Measurements from ENCODE around the gene NDUFB3. TPM values are rescaled to one million over a fixed set of nuclear protein-coding genes. Genes with fewer than 3 reads are reported as not detected.

The NDUFB3 gene
- total RNA-seq, 2 donors from 2014 or later: 152 to 238 TPM

GRCh38 chr2:201118961-201119854 lies 47.4 kb downstream of the NDUFB3 start:
- Histone ChIP-seq H3K9me3 (no peaks in the 10 kb centered on the region), H3K36me3 (peaks cover 13% of the 10 kb centered on the region), H3K4me1 (peaks cover 0 to 48% of the 10 kb centered on the region in 2 donors), H3K4me3 (peak overlapping the region; percentile 79 to 96), H3K27me3 (no peaks in the 10 kb centered on the region), H3K27ac (peak overlapping the region; percentile 99 to 100)
- no peak for DNase-seq (ENCODE audit: low spot score)
- TF ChIP-seq, protein P1, sequence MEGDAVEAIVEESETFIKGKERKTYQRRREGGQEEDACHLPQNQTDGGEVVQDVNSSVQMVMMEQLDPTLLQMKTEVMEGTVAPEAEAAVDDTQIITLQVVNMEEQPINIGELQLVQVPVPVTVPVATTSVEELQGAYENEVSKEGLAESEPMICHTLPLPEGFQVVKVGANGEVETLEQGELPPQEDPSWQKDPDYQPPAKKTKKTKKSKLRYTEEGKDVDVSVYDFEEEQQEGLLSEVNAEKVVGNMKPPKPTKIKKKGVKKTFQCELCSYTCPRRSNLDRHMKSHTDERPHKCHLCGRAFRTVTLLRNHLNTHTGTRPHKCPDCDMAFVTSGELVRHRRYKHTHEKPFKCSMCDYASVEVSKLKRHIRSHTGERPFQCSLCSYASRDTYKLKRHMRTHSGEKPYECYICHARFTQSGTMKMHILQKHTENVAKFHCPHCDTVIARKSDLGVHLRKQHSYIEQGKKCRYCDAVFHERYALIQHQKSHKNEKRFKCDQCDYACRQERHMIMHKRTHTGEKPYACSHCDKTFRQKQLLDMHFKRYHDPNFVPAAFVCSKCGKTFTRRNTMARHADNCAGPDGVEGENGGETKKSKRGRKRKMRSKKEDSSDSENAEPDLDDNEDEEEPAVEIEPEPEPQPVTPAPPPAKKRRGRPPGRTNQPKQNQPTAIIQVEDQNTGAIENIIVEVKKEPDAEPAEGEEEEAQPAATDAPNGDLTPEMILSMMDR (IDR thresholded peaks at IDR 0.05): no peak

GRCh38 chr2:201122276-201122675 lies 50.5 kb downstream of the NDUFB3 start:
- Histone ChIP-seq H3K4me3 (peak overlapping the region; percentile 29 to 96), H3K9me3 (no peaks in the 10 kb centered on the region), H3K27ac (peak overlapping the region; percentile 99 to 100), H3K27me3 (no peaks in the 10 kb centered on the region), H3K36me3 (peaks cover 13% of the 10 kb centered on the region), H3K4me1 (peaks cover 0 to 72% of the 10 kb centered on the region in 2 donors)
- TF ChIP-seq, protein P1 (IDR thresholded peaks at IDR 0.05): no peak
- DNase-seq (ENCODE audit: low spot score): no peak

DNA sequence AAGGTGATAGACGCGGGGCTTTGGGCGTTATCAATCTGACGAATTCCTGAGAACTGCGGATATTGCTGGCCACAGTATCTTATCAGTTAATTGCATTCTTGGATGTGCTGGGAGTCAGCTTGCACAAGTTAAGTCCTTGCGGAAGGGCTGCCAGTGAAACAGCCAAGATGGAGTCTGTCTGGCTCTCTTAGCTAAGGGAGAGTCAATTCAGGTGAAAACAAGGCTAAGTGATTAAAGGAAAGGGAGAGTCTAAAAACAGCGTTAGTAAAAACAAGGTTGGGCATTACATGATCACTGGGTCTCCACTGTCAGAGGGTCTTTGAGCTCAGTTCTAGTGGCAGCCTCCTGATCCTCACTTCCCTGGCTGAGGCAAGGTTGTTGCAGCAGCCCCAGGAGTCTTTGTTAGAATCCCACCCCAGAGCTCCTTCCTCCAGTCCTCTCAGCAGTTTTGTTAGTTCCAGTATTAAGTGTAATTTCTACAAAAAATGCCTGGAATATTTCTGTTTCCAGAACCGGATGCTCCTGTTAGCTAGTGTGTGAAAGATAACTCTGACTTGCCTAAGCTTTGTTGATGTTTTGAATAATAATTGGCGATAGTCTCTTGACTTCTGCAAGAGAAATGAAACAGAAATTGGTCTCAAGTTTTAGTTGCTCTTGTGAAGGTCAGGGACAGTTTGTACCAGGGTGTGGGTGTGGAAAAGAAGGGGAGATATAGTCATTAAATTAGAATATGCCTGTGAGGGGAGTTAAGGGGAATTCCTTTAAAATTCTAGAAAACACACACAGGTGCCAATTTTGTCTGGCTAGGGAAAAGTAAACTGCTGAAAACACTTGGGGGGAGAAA lies 54.7 kb downstream of the NDUFB3 start:
- peaks cover 4 to 100% of the 10 kb centered on the region in 2 donors for H3K4me1 ChIP-seq
- peak overlapping the region in 1 of 2 donors; percentile 39 for H3K4me3 ChIP-seq
- DNase-seq (ENCODE audit: low spot score): no peak

GRCh38 chr2:201127152-201127511 lies 55.3 kb downstream of the NDUFB3 start:
- no peaks in the 10 kb centered on the region for H3K9me3 ChIP-seq
- peak overlapping the region; percentile 99 to 100 for H3K27ac ChIP-seq
- peaks cover 4 to 100% of the 10 kb centered on the region in 2 donors for H3K4me1 ChIP-seq
- no peaks in the 10 kb centered on the region for H3K27me3 ChIP-seq
- DNase-seq (ENCODE audit: low spot score): no peak
- TF ChIP-seq, protein P1 (IDR thresholded peaks at IDR 0.05): no peak
- H3K4me3 ChIP-seq: peak overlapping the region; percentile 22 to 39
- H3K36me3 ChIP-seq: peaks cover 18% of the 10 kb centered on the region

More for the DNA sequence above, 54.7 kb downstream of the NDUFB3 start:
- H3K36me3 ChIP-seq: peaks cover 12% of the 10 kb centered on the region
- no peaks in the 10 kb centered on the region for H3K9me3 ChIP-seq
- TF ChIP-seq, protein P1 (IDR thresholded peaks at IDR 0.05): no peak
- H3K27ac ChIP-seq: peak overlapping the region; percentile 99 to 100
- no peaks in the 10 kb centered on the region for H3K27me3 ChIP-seq

GRCh38 chr2:201127570-201127969 lies 55.8 kb downstream of the NDUFB3 start:
- TF ChIP-seq, protein P1 (IDR thresholded peaks at IDR 0.05): no peak

More at GRCh38 chr2:201127570-201127969, 55.8 kb downstream of the NDUFB3 start:
- Histone ChIP-seq H3K36me3 (peaks cover 22% of the 10 kb centered on the region), H3K4me3 (peak overlapping the region; percentile 22 to 39), H3K4me1 (peaks cover 4 to 100% of the 10 kb centered on the region in 2 donors), H3K9me3 (no peaks in the 10 kb centered on the region), H3K27ac (peak overlapping the region; percentile 99 to 100), H3K27me3 (no peaks in the 10 kb centered on the region)
- no peak for DNase-seq (ENCODE audit: low spot score)

Data from right atrium auricular region (tissue), 2 donors.